NCI-H510A treated with DMSO at 0.1 percent for 48 hours (cell line): ENCODE data around the gene ING3.

Experiments
- DNase-seq: peaks from one replicate; lab custom pipeline; 2025; lab: John Stamatoyannopoulos, UW

Gene ING3, protein sequence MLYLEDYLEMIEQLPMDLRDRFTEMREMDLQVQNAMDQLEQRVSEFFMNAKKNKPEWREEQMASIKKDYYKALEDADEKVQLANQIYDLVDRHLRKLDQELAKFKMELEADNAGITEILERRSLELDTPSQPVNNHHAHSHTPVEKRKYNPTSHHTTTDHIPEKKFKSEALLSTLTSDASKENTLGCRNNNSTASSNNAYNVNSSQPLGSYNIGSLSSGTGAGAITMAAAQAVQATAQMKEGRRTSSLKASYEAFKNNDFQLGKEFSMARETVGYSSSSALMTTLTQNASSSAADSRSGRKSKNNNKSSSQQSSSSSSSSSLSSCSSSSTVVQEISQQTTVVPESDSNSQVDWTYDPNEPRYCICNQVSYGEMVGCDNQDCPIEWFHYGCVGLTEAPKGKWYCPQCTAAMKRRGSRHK

DNA sequence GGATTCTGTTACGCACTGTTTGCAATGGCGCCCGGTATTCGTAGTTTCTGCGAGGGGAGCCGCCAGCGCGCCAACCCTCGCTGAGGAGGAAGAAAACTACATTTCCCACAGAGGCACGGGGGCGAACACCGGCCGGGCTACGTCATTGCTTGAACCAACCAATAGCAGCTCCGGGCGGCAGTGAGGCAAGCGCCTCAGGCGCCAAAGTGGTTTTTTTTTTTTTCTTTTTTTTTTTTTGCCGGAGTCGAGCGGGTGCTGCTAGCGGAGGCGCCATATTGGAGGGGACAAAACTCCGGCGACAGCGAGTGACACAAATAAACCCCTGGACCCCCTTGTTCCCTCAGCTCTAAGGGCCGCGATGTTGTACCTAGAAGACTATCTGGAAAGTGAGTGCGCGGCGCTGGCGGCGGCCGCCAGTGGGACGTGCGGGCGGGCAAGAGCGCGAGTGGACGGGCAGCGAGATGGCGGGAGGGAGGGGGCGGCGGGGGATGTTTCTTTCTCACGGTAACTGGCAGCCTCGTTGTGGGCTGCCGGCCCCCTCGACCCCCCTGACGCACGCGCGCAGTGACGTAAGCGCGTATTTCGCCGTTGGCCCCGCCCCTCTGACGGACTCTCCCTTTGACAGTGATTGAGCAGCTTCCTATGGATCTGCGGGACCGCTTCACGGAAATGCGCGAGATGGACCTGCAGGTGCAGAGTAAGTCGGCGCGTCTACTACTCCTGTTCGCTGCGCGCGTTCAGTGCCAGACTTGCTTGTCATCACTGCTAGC is at the start of gene ING3:
Gene ING3 (plus strand): TSS at position 239 of the 770 bp plus-strand sequence. CDS start 120 bp downstream, at position 359.
- peak; percentile 94 for DNase-seq

DNA sequence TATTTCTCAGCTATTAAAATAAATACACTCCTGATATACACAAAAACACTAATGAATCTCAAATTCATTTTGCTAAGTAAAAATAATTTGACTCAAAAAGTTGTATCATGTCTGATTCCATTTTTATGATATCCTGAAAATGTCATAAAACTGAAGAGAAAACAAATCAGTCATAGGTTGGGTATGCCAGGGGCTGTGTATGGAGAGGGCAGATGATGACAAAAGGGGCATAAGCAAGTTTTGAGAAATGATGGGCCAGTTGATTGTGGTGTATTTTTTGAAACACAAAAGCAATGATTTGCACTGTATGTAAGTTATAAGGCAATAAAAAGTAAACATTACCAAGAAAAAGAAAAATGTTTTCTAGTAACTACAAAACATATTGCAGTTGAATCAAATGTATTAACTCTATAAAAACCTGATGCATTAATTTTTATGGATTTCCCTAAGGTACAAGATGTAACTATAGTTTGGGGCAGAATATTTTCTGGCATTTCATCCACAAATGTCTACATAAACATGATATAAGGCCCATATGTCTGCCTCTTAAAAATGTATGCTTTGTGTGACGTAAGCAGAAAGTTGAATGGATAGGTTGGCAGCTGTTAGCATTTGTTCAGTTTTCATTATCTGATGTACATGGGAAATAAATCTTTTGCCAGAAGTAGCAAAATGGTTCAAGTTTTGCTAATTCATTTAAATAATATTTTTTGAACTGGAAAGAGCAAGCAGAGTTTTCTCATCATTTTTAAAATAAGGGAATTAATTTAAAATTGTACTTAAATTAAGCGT is 35.1 kb upstream of the ING3 start:
- no peak for DNase-seq

DNA sequence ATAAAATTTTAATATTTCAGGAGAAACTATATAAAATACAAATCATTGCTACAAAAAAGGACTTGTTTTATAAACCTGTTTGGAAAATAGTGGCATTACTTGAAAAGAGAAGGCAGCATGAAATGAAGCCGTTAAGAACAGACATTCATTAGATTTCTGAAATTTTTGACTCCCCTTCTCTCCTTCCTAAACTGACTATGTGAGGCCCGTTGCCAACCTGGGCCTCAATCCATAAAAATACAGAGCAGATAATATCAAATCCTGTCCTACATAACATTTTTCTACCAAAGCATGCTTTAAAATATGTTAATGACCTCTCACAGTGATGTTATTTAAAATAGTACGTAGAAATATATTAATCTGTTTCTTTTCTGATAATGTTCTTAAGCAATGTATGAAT is 34.5 kb upstream of the ING3 start:
- DNase-seq, result no peak

DNA sequence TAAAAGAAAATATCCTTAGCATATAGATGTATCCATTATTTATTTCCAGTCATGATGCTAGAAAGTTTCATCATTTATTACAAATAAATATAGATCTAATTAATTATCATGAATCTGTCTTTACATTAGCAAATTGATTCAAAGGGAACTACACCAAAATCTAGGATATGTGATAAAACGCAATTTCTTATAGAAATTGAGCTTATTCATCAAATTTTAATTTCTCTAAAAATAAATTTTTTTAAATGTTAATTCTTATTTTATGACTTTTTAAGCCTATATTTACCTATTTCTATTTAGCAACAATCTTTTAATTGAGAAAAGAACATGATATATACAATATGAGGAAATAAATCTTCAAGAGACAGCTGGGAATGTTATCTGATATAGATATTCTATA is 34.0 kb upstream of the ING3 start:
- no peak for DNase-seq

DNA sequence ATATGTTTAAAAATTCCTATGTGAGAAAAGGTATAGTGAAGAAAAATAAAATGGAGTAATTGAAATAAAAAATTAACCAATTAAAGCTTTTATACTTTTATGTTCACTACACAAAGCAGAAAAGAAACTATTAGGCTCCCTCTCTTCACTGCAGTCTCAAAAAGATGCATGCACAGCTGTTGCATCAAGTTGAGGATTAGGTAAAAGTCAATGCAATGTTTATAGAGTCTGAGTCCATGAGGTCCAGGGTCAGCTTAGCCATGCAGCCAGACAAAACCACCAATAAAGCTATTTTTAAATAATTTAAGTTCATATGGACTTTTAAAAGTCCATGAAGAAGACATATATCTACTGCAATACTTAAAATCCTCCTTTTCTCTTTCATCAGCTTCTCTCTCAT is 31.1 kb upstream of the ING3 start:
- DNase-seq, result no peak

DNA sequence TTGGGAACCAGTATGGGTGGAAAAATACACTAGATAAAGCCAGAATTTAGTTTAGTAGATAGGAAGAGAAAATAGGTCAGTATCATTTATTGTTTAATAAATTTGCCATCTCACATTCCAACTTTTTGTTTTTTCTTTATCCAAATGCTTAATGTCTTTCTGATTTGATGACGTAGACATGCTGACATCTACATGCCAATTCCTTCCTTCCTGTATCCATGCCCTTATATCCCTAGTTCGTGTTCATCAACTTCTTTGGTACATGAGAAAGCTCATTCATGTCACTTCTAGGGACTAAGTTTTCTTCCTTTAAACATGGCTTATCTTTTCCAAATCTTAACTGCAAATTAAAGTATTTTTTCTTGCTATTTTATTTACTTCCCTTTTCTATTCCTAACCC is 30.5 kb upstream of the ING3 start:
- no peak for DNase-seq

DNA sequence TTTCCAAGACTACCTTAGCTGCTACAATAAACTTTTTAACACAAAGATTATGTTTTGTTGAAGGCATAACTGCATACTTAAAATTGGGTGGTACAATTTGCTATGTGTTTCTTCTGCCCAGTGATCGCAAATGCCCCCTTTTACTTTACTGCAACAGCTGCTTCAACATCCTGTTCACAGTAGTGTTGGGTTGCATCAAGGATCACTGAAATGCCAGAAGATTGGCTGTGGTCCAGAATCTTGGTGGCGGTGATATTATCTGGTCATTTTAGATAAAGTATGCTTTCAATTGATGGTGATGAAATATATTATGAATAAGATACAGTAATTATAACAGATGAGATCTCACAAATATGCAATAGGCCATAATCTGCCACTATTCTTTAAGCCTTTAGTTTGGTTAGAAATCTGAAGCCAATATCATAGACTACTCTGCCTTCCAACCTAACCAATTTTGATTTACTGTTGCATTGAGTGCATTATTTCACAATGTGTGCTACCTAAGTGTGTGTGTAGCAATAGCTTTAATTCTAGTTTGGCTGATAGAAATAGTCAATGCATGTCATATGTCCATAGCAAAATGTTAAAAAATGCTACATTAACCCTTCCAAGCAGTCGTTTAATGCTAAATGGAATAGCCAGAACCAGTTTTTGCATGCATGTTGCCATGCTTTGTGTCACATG is 29.8 kb upstream of the ING3 start:
- DNase-seq, result peak; percentile 41

DNA sequence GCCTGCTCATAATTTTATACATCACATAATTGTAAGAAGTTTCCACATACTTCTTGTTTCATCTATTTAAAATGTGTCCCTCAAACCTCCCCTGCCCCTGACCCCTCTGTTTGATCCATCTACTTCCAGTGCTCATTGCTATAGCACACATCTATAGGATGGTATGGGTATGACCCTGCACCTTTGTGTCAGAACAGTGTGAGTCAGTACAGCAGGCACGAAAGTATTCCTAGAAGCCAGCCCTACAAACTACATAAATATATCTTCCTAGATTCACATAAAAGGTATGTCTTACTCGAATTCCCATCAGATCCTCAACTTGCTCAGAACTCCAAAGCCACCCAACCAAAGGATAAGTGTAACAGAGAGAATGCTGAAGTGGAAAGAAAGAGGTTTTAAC is 25.7 kb upstream of the ING3 start:
- no peak for DNase-seq

DNA sequence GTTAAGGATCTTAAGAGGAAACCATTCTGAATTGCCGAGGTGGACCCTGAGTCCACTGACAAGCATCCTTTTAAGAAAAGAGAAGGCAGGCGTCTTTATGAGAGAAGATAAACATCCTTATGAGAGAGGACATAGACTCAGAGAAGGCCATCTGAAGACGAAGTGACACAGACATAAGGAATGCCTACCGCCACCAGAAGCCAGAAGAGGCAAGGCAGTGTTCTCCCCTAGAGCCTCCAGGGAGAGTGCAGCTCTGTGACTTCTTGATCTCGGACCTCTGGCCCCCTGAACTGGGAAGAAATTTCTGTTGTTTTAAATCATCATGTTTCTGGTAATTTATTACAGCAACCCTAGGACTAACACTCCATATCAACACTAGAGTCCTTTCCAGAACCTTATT is 25.2 kb upstream of the ING3 start:
- DNase-seq, result no peak

DNA sequence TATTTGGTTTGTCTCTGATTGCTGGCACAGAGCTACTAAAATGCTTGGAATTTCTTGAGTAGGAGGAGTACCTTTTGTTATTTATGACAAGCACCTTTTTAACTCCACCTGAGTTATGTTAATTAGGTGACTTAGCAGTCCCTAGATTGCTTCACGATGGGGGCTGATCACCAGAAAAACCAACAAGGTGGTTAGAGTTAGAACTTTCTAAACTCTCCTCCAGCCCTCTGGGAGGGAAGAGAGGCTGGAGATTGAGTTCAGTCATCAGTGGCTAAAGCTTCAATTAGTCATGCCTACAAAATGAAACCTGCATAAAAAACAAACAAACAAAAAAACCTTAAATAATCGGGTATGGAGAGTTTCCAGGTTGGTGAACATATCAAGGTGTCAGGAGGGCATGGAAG is 23.6 kb upstream of the ING3 start:
- no peak for DNase-seq

DNA sequence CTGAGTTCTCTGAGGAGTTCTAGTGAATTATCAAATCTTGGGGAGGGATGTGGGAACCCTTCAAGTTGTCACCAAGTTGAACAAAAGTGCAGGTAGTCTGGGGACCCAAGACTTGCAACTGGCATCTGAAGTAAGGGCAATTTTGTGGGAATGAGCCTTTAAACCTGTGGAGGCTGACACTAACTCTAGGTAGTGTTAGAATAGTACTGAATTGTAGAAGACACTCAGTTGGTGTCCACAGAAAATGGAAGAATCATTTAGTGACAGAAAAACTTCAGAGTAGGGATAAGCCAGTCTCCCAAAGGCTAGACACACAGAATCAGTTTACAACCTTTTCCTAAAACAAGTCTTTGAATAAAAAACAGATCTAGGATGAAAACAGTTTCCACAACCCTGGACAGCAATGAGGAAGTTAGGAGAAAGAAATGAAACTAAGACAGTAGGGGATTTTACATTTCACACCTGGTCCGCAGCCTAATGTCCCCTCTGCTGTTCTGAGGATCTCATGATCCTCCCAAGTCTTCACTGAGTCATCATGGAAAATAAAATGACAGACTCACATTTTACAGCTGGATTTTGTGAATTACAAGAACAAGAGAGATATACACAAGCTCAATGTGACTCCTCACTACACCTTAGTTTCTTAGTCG is 23.0 kb upstream of the ING3 start:
- DNase-seq, result no peak

DNA sequence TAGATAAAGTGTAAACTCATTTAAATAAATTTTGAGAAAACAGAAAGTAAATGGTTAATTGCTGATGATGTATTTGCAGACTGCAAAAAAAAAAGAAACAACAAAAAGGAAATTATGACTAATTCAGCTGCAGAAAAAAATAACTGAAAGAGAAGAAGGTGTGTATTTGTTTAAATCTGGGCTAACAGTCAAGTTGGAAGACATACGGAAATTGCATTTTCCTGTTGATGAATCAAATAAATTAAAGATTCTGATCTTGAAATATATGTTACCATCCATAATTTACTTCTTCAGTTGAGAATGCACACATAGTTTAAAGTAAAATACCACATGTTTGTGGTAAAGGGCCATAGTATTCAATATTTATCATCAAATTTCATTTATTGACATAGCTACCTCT is 19.3 kb upstream of the ING3 start:
- DNase-seq, result no peak

DNA sequence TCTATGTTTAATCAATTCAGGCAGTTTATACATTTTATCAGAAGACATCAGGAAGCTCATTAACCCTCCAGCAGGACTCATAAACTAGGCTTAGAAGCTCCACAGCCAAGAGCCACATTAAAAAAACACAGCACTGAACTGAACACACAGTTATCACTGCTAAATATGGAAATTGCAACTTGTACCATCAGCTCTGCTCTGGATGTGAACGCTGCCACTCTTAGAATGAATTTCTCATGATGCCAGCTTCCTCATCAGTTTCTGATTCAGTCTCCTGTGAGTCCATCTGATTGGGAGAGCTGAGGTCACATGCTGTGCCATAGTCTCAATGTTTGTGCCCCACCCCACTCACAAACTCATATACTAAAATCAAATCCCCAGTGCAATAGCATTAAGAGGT is 17.1 kb upstream of the ING3 start:
- DNase-seq, result no peak

DNA sequence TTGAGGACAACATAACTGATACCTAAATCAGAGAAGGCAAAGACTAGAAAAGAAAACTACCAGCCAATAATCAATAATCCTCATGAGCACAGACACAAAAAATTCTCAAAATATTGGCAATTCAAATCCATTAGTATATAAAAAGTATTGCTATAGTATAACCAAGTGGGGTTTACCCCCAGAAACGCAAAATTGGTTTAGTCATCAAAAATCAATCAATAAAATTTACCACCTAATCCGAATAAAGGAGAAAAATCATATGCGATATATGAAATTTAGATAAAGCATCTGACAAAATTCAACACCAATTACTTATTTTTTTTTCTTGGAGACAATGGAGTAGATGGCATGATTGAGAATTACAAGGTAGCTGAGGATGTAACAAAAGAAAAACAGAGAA is 11.2 kb upstream of the ING3 start:
- no peak for DNase-seq

DNA sequence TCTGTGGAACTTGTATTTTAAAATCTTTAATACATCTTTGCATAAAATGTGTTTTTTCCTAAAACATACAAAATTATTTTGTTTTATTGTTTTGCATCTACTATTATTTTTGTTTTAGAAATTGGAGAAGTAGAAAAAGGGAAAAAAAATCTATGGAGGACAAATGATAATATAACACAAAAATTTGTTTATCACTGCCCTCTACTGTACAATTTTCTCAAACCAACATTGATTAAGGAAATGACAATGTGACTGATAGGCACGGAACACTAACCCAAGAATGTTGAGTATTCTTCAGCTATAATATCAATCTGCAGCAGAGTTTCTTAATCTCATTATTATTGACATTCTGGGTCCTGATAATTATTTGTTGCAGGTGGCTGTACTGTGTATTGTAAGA is 9.5 kb upstream of the ING3 start:
- DNase-seq, result no peak

DNA sequence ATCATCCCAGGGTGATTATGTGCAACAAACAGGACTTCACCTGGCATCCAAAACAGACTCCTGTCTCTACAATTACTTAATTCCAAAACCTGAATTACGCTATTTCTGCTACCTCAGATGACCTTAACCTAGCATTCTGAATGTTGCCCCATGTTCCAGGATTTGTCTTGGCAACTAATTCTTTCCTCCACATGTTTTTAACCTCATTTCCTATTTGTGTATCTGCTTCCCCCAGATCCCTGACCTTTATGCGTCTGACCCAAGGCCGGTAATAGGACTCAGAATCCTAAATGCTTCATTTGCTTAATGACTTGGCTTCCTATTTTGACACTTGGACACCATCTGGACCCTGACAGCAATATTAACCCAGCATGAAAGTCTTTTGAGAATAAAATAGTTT is 8.7 kb upstream of the ING3 start:
- DNase-seq, result no peak

DNA sequence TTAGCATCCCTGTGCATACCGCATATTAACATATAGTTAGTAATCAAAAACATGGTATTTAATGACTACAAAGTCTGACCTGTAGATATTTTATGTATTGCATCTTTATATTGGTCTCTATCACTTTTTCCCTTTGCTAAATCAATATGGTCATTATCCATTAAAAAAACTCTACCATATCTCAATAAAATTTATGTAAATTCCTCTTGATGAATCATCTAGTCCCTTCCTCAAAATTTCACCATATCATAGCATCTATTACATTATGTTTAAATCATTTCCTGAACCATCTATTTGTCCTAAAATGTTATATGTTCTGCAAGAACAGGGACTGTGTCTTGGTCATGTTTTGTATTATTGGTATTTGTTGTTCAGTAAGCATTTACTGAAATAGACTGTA is 7.7 kb upstream of the ING3 start:
- DNase-seq, result no peak

DNA sequence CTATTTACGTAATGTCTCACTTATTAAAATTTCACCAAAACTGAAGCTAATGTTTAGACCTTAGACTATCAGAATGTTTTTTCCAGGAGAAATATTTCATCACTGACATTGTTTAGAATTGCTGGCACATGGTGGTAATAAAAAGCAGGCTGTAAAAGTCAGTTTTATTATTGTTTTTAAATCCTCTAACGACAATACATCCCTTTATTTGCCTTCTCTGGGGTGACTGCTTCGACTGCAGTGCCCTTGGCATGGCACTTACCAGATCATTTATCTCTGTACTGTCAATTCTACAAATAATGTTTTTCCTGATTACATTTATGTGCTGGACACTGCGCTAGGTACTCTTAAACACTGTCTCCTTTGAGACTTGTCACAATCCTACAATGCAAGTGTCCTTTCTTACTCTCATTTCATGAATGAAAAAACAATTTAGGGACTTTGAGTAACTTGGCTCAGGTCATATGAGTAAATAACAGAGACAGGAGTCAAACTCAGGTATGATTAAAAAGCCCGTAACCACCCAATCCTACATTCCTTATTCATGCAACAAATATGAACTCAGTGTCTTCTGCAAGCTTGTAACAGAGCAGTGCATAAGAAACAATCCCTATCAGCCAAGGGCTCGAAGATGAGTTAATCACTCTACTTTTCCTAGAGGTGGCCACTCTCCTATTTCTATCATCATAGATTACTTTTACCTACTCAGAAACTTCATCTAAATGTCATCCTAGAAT is 5.6 kb upstream of the ING3 start:
- peak; percentile 15 for DNase-seq

DNA sequence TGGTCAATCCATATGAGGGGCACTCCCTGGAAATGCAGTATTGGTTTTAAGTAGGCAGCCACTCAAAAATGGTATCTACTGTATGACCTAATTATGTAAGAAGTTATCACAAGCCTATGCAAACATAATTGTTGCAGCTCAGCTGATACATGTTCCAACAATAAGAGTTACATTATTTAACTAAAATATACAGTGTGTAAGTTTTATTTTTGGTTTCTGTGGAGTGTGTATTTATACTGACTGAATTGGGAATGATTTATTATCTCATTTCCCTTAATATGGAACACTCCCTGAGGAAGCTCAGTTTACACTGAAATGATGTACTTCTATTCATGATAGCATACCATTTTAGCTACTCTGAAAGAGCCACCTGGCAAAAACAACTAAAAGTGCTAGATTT is 2.6 kb upstream of the ING3 start:
- DNase-seq, result no peak

DNA sequence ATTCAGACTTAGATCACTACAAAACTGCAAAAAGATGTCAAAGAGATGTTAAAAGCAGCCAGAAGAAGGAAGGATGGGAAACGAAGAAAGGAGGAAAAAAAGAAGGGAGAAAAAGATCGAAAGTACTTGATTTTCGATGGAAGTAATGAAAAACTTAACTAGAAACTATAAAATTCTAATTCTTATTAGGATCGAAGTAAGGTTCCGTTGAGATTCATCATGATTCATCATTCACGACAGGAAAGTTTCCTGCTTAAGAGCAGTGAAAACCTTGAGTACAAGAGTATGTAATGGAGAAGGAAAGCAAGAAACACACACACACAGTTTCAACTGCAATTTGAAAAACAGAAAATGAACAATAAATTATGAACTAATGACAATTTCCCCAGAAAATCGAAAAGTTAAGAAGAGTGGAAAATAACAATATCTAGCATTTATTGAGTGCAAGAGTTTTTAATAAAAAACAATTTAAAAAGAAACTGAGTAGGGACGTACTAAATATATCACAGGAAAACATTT is 1.1 kb upstream of the ING3 start:
- DNase-seq, result no peak
